ENCODE measurements around the gene EMX1.

GRCh38 chr2:72891091-72891818 lies 26.1 kb upstream of the EMX1 start:
- TF ChIP-seq, protein P1, sequence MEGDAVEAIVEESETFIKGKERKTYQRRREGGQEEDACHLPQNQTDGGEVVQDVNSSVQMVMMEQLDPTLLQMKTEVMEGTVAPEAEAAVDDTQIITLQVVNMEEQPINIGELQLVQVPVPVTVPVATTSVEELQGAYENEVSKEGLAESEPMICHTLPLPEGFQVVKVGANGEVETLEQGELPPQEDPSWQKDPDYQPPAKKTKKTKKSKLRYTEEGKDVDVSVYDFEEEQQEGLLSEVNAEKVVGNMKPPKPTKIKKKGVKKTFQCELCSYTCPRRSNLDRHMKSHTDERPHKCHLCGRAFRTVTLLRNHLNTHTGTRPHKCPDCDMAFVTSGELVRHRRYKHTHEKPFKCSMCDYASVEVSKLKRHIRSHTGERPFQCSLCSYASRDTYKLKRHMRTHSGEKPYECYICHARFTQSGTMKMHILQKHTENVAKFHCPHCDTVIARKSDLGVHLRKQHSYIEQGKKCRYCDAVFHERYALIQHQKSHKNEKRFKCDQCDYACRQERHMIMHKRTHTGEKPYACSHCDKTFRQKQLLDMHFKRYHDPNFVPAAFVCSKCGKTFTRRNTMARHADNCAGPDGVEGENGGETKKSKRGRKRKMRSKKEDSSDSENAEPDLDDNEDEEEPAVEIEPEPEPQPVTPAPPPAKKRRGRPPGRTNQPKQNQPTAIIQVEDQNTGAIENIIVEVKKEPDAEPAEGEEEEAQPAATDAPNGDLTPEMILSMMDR (IDR thresholded peaks at IDR 0.05; ENCODE audit: poor library complexity, severe bottlenecking): no peak
- TF ChIP-seq MXI1 (conservative IDR thresholded peaks at IDR 0.05; ENCODE audit: poor library complexity, severe bottlenecking): no peak
- TF ChIP-seq POLR2AphosphoS5 (IDR thresholded peaks at IDR 0.05): no peak
- no peak for TF ChIP-seq EZH2 (IDR thresholded peaks at IDR 0.05; ENCODE audit: borderline replicate concordance, insufficient read depth, low read length, poor library complexity, severe bottlenecking)
- no peak for TF ChIP-seq EP300 (conservative IDR thresholded peaks at IDR 0.05; ENCODE audit: poor library complexity, severe bottlenecking)
- TF ChIP-seq TAF1 (IDR thresholded peaks at IDR 0.05; ENCODE audit: low read depth): no peak
- TF ChIP-seq RAD21 (conservative IDR thresholded peaks at IDR 0.05): no peak

Measured in neural cell (in vitro differentiated cells).